Choroid plexus epithelial cell (primary cell): ENCODE results near the gene SRI.

Source experiments
- DNase-seq: peaks from one replicate; pipeline ENCODE4 v3.0.0-alpha.2; 2010; ENCODE audit warnings: low read depth
- H3K4me3 ChIP-seq: 2 replicates; pipeline ENCODE4 v1.5.1; 2011; ENCODE audit warnings: low read depth, mild to moderate bottlenecking, control low read depth, low read length, moderate library complexity
- TF ChIP-seq, protein P1 (sequence below): conservative IDR thresholded peaks from 2 replicates; pipeline ENCODE4 v1.5.1; 2011; ENCODE audit warnings: low read depth, mild to moderate bottlenecking, control low read depth, inconsistent platforms, low read length, moderate library complexity

The SRI gene

DNA sequence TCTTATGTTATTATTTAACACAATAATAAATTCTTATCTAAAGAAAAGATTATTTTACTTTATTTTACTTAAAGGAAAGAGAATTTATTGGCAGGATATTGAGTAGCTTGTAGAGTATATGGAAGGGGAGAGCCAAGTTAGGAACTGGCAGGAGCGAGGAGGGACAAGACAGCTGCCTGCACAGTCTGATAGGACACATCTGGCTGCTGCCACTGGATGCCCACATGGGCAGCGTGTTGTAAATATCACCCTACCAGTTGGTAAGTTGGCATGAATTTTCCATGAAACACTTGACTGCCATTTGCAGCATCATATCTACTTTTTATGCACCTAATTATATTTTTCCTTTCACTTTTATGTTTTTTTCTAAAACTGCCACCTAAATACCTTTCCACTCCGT is 19.6 kb downstream of the SRI start:
- TF ChIP-seq, protein P1, sequence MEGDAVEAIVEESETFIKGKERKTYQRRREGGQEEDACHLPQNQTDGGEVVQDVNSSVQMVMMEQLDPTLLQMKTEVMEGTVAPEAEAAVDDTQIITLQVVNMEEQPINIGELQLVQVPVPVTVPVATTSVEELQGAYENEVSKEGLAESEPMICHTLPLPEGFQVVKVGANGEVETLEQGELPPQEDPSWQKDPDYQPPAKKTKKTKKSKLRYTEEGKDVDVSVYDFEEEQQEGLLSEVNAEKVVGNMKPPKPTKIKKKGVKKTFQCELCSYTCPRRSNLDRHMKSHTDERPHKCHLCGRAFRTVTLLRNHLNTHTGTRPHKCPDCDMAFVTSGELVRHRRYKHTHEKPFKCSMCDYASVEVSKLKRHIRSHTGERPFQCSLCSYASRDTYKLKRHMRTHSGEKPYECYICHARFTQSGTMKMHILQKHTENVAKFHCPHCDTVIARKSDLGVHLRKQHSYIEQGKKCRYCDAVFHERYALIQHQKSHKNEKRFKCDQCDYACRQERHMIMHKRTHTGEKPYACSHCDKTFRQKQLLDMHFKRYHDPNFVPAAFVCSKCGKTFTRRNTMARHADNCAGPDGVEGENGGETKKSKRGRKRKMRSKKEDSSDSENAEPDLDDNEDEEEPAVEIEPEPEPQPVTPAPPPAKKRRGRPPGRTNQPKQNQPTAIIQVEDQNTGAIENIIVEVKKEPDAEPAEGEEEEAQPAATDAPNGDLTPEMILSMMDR: no peak
- no peak overlapping the region for H3K4me3 ChIP-seq

DNA sequence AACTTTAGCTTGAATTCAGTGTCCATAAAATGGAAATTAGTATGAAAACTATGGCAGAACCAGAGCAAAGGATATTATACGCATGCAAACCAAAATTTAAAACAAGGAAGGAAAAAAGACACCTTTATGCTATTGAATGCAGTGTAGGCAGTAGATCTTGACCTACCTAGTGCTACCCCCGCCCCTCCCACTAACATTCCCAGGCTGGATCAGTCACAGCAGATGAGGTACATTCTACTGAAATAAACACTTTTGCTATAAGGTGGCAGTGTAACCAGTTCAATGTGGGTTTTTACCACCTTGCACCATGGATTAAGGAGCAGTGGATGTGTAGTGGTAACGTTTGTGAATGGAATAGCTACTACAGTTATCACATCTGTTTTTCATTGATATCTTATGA is 27.9 kb downstream of the SRI start:
- no peak for DNase-seq
- no peak overlapping the region for H3K4me3 ChIP-seq
- TF ChIP-seq, protein P1: no peak

More for the DNA sequence above, 19.6 kb downstream of the SRI start:
- no peak for DNase-seq

DNA sequence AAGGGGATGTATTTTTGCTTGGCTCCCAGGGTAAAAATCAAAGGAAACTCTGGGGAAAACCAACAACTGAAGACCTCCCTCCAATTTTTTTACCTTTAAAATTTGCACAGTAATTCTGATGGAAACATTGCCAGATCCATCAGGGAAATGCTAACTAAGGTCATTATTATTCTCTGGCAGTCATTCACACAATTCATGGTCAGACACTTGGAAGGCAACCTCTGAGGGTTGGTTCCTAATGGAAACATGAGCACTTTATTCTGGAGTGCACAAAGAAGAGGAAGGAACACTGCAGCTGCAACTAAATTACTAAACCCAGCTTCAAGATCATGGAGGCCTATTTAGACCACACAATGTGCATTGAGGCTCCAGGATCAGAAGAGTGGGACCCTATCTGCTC is 34.2 kb downstream of the SRI start:
- TF ChIP-seq, protein P1: no peak
- DNase-seq: no peak
- H3K4me3 ChIP-seq: no peak overlapping the region

DNA sequence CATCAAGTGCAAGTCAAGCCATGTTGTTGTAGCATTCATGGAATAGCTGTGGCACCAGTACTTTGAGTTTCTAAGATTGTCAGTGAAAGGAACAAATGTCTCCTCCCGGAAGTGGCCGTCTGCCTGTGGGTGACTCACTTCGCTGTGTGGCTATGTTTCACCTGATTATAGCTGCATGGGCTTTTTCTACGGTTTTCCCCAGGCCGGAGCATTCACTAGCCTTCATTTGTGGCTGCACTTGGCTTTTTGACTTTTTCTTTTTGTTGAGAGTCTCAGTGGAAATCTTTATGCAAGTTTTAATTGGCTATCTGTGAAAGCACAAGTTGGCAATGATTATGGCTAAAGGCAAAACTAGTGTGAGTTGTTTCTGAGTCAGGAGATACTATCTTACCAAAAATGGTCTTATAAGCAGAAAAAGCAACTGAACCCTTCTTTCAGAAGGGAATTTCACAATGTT is 35.0 kb downstream of the SRI start:
- H3K4me3 ChIP-seq: no peak overlapping the region
- TF ChIP-seq, protein P1: no peak
- no peak for DNase-seq

DNA sequence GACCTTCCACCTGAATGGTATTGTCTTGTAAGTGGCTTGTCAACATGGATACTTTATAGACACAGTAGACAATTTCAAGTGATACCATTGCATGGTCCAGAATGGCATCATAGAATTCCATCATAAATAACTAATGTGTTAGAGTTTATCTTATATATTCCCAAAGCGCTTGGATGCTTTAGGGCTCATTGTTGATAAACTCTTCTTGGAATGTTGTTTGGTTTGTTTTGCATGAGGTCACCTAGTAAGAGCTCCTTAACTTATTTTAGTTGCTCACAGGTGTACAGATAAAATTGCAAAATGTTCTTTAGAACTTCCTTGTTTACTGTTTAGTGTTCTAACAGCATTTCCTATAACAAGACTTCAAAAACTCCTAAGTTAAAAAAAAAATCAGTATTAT is 36.8 kb downstream of the SRI start:
- H3K4me3 ChIP-seq: no peak overlapping the region
- TF ChIP-seq, protein P1: no peak
- DNase-seq: no peak

DNA sequence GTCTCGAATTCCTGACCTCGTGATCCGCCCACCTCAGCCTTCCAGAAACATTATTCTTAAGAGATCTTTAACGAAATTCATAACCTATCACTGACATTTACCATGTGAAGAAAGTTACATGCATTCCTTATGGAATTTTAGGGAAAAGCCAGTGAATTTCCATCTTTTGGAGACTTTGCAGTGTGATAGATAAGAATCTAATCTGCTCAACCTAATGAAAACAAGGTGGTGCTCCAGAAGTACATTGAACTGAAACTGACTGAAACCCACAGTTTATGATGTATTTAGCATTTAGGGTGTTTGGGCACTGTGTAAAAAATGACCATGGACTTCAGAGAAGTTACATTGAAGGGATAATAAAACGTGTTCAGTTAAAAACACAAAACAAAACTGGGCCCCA is 43.6 kb downstream of the SRI start:
- TF ChIP-seq, protein P1: no peak
- DNase-seq: no peak
- no peak overlapping the region for H3K4me3 ChIP-seq

DNA sequence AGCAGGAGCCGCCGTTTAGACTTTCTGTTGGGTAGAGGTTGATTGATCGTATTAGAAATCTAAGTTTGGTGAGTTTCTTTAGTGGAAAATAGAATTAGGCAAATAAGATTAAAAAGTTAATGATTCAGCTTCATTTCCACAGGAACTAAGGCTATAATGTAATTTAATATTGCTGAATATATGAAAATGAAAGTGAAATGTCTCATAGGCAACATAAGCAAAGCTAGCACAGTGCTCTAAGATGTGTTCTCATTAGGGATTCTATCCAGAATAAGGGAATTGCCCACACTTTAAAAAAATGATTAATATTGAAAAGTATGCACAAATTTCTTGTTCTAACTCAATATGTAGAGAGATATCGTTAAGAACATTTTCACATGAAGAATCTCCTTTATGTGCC is 47.0 kb downstream of the SRI start:
- no peak for DNase-seq
- H3K4me3 ChIP-seq: no peak overlapping the region
- TF ChIP-seq, protein P1: no peak
